UCSD-AML1 (cell line): ENCODE data around the gene ASPDH.

Source experiments
- DNase-seq: peaks from one replicate; lab custom pipeline; 2025; ENCODE audit not compliant: unreplicated experiment; lab: John Stamatoyannopoulos, UW

Gene ASPDH

GRCh38 chr19:50498219-50499056 is 15.3 kb downstream of the ASPDH start:
- DNase-seq = no peak

- no peak for DNase-seq
Observed at GRCh38 chr19:50497022-50497405, 16.7 kb downstream of the ASPDH start.

GRCh38 chr19:50496189-50497021 is 17.3 kb downstream of the ASPDH start:
- DNase-seq = no peak

GRCh38 chr19:50495020-50495531 is 18.6 kb downstream of the ASPDH start:
- no peak for DNase-seq

- no peak for DNase-seq
Observed at GRCh38 chr19:50494186-50495019, 19.3 kb downstream of the ASPDH start.

GRCh38 chr19:50493171-50493570 is 20.5 kb downstream of the ASPDH start:
- DNase-seq = no peak

- peak; percentile 29 for DNase-seq
Observed at GRCh38 chr19:50492303-50493052, 21.2 kb downstream of the ASPDH start.

- no peak for DNase-seq
Observed at GRCh38 chr19:50490991-50491472, 22.7 kb downstream of the ASPDH start.

GRCh38 chr19:50490411-50490811 is 23.3 kb downstream of the ASPDH start:
- no peak for DNase-seq

- no peak for DNase-seq
Observed at GRCh38 chr19:50489461-50490011, 24.2 kb downstream of the ASPDH start.

GRCh38 chr19:50488389-50489194 is 25.1 kb downstream of the ASPDH start:
- no peak for DNase-seq

- peak; percentile 49 for DNase-seq
Observed at GRCh38 chr19:50486823-50487515, 26.7 kb downstream of the ASPDH start.

- DNase-seq = no peak
Observed at GRCh38 chr19:50485284-50485955, 28.3 kb downstream of the ASPDH start.

- DNase-seq = no peak
Observed at GRCh38 chr19:50482916-50483315, 30.8 kb downstream of the ASPDH start.

GRCh38 chr19:50482271-50482855 is 31.4 kb downstream of the ASPDH start:
- DNase-seq = no peak

- DNase-seq = no peak
Observed at GRCh38 chr19:50481351-50482149, 32.2 kb downstream of the ASPDH start.
